Measurements from ENCODE around the gene RPL12. TPM values are rescaled to one million over a fixed set of nuclear protein-coding genes. Genes with fewer than 3 reads are reported as not detected.

RPL12 gene
- total RNA-seq, 4 donors from 2014 or later = 1,054 to 2,042 (median 1,540) TPM

DNA sequence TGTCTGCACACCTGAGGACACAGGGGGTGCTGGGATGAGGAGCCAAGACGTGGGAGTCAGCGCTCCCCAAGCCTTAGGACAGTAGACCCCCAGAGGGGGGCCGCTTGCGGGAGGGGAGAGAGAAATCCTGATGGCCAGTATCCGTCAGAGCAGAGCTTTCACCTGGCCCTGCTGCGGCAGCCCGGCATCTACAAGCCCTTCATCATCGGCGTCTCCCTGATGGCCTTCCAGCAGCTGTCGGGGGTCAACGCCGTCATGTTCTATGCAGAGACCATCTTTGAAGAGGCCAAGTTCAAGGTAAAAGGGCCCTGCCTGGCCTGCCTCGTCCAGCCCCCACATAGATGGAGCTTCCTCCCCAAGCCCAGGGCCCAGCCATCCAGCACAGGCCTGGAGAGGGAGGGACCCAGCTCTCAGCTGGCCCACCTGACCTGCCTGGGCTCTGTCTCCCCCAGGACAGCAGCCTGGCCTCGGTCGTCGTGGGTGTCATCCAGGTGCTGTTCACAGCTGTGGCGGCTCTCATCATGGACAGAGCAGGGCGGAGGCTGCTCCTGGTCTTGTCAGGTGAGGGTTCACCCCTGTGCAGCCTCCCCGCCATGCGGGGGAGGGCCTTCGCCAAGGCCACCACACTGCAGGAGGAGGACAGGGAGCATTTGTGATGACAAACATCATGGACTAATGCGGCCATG, 47.6 kb downstream of the RPL12 start:
- peaks cover 2 to 4% (median 2%) of the 10 kb centered on the region in 4 donors for H3K4me1 ChIP-seq
- H3K27me3 ChIP-seq = no peaks in the 10 kb centered on the region
- peaks cover 0 to 5% (median 0%) of the 10 kb centered on the region in 4 donors for H3K36me3 ChIP-seq
- no peak for DNase-seq
- in situ Hi-C loops (cut with MboI; ENCODE audit: low pct_ligation_motif_present in 1 of 4, low pct_unique_long_range_greater_than_20kb in 1 of 4, low sequenced_read_pairs in 3 of 4) = no loop called here
- no peaks in the 10 kb centered on the region for H3K9me3 ChIP-seq
- 77 to 88% methylated on average over 7 to 22 of the region's 22 CpGs for WGBS, 2 donors (ENCODE audit: low coverage in 1 of 2)
- H3K27ac ChIP-seq = no peak overlapping the region
- H3K4me3 ChIP-seq = no peak overlapping the region
- TF ChIP-seq POLR2AphosphoS5 (IDR thresholded peaks at IDR 0.05) (no peak), EP300 (IDR thresholded peaks at IDR 0.05; ENCODE audit: low read depth) (no peak), POLR2A (IDR thresholded peaks at IDR 0.05) (no peak)
- TF ChIP-seq, protein P1, sequence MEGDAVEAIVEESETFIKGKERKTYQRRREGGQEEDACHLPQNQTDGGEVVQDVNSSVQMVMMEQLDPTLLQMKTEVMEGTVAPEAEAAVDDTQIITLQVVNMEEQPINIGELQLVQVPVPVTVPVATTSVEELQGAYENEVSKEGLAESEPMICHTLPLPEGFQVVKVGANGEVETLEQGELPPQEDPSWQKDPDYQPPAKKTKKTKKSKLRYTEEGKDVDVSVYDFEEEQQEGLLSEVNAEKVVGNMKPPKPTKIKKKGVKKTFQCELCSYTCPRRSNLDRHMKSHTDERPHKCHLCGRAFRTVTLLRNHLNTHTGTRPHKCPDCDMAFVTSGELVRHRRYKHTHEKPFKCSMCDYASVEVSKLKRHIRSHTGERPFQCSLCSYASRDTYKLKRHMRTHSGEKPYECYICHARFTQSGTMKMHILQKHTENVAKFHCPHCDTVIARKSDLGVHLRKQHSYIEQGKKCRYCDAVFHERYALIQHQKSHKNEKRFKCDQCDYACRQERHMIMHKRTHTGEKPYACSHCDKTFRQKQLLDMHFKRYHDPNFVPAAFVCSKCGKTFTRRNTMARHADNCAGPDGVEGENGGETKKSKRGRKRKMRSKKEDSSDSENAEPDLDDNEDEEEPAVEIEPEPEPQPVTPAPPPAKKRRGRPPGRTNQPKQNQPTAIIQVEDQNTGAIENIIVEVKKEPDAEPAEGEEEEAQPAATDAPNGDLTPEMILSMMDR (IDR thresholded peaks at IDR 0.05) = no peak
- intact Hi-C loops (cut with DNase I; ENCODE audit: low total_unique reads) = no loop called here

DNA sequence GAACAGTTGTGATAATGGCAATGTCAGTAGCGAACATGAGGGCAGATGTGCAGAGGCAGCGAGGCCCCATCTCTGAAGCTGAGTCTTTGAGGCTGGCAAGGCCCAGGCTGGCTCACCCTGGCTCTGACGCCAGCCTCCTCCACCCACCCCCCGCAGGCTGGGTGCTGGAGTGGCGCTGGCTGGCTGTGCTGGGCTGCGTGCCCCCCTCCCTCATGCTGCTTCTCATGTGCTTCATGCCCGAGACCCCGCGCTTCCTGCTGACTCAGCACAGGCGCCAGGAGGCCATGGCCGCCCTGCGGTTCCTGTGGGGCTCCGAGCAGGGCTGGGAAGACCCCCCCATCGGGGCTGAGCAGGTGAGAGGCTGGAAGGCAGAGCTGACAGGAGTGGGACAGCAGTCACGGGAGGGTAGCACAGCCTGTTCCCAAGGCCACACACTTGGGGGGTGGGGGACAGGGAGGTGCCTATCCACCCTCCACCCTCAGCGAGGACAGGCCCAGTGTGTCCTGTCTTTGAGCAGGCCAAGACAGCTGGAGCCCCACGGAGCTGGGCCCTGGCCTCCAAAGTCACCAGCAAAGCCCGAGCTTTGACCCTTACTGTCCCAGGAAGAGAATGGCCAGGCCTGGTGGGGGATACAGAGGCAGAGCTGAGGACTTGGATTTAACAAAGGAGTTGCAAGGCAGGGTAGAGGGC, 48.7 kb downstream of the RPL12 start:
- H3K27me3 ChIP-seq = no peaks in the 10 kb centered on the region
- H3K27ac ChIP-seq = no peak overlapping the region
- no peaks in the 10 kb centered on the region for H3K9me3 ChIP-seq
- peaks cover 0 to 5% (median 0%) of the 10 kb centered on the region in 4 donors for H3K36me3 ChIP-seq
- 80% methylated on average over 17 of the region's 18 CpGs; no CpG with 5 or more reads in 1 of the 2 donors for WGBS, 2 donors (ENCODE audit: low coverage in 1 of 2)
- H3K4me1 ChIP-seq = peaks cover 7 to 15% (median 10%) of the 10 kb centered on the region in 4 donors
- no peak for DNase-seq
- intact Hi-C loops (cut with DNase I; ENCODE audit: low total_unique reads) = no loop called here
- TF ChIP-seq POLR2AphosphoS5 (IDR thresholded peaks at IDR 0.05) (no peak), POLR2A (IDR thresholded peaks at IDR 0.05) (no peak), EP300 (IDR thresholded peaks at IDR 0.05; ENCODE audit: low read depth) (no peak)
- TF ChIP-seq, protein P1 (IDR thresholded peaks at IDR 0.05) = no peak
- in situ Hi-C loops (cut with MboI; ENCODE audit: low pct_ligation_motif_present in 1 of 4, low pct_unique_long_range_greater_than_20kb in 1 of 4, low sequenced_read_pairs in 3 of 4) = no loop called here
- H3K4me3 ChIP-seq = no peak overlapping the region

DNA sequence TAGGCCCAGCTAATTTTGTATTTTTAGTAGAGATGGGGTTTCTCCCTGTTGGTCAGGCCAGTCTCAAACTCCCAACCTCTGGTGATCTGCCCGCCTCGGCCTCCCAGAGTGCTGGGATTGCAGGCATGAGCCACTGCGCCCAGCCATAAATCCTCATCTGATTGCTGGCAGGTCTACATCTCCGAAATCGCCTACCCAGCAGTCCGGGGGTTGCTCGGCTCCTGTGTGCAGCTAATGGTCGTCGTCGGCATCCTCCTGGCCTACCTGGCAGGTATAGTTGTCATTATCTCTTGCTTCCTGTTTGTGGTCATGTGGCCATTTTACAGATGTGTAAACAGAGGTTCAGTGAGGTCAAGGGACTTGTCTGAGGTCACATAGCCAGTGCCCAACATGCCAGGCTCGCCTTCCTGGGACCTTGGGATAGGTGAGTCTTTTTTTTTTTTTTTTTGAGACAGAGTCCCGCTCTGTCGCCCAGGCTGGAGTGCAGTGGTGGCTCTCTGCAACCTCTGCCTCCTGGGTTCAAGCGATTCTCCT, 51.4 kb downstream of the RPL12 start:
- Histone ChIP-seq H3K9me3 (no peaks in the 10 kb centered on the region), H3K4me1 (peaks cover 7 to 22% (median 12%) of the 10 kb centered on the region in 4 donors), H3K4me3 (no peak overlapping the region), H3K27ac (no peak overlapping the region), H3K27me3 (no peaks in the 10 kb centered on the region), H3K36me3 (peaks cover 0 to 5% (median 0%) of the 10 kb centered on the region in 4 donors)
- intact Hi-C loops (cut with DNase I; ENCODE audit: low total_unique reads) (loop anchor here (10.0 kb wide), 1 partner anchor 185 kb away; no protein-coding TSS in a partner anchor), in situ Hi-C loops (cut with MboI; ENCODE audit: low pct_ligation_motif_present in 1 of 4, low pct_unique_long_range_greater_than_20kb in 1 of 4, low sequenced_read_pairs in 3 of 4) (no loop called here)
- DNase-seq = no peak
- WGBS, 2 donors (ENCODE audit: low coverage in 1 of 2) = 97 to 100% methylated on average over 1 to 14 of the region's 14 CpGs
- TF ChIP-seq POLR2AphosphoS5 (IDR thresholded peaks at IDR 0.05) (no peak), EP300 (IDR thresholded peaks at IDR 0.05; ENCODE audit: low read depth) (no peak), POLR2A (IDR thresholded peaks at IDR 0.05) (no peak)
- TF ChIP-seq, protein P1 (IDR thresholded peaks at IDR 0.05) = no peak

DNA sequence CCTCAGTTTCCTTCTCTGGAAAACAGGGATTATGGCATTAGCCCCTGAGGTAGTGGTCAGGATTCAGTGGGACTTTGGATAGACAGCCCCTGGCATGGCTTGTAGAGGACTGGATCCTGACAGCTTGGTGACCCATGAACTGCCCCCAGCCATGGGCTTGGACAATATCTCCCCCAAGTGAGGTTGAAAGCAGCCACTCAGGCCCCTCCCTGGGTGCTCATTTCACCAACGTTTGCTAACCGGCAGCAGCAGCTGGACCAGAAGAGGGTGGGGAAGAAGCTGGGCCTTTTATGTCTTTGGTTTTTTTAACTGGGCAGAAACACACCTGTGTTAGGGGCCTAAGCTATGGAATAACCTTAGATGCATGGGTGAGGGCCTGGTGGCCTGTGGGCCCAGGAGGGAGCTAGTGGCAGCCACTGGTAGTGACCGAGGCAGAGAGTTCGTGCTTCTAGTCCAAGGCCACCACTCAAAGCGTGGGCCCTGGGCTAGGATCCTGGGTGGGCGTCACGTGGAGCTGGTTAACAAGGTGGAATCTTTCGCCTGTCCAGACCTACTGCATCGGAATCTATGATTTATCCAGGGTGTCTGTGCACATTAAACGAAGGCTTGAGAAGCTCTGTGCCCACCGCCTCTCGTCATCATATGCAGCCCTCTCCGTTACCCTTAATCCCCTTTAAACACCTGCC, 52.3 kb downstream of the RPL12 start:
- Histone ChIP-seq H3K27me3 (no peaks in the 10 kb centered on the region), H3K27ac (no peak overlapping the region), H3K9me3 (no peaks in the 10 kb centered on the region), H3K4me3 (peak overlapping the region in 1 of 4 donors; percentile 81), H3K36me3 (peaks cover 0 to 4% (median 0%) of the 10 kb centered on the region in 4 donors), H3K4me1 (peaks cover 7 to 22% (median 12%) of the 10 kb centered on the region in 4 donors)
- intact Hi-C loops (cut with DNase I; ENCODE audit: low total_unique reads) = loop anchor here (10.0 kb wide), 1 partner anchor 184 kb away; no protein-coding TSS in a partner anchor
- DNase-seq = no peak
- in situ Hi-C loops (cut with MboI; ENCODE audit: low pct_ligation_motif_present in 1 of 4, low pct_unique_long_range_greater_than_20kb in 1 of 4, low sequenced_read_pairs in 3 of 4) = no loop called here
- 67 to 85% methylated on average over 3 to 13 of the region's 13 CpGs for WGBS, 2 donors (ENCODE audit: low coverage in 1 of 2)
- TF ChIP-seq POLR2A (IDR thresholded peaks at IDR 0.05) = no peak
- TF ChIP-seq, protein P1 (IDR thresholded peaks at IDR 0.05) = peak in 1 of 5 experiments; percentile 8
